ENCODE data around the gene NPEPL1. TPM values are rescaled to one million over a fixed set of nuclear protein-coding genes. Genes with fewer than 3 reads are reported as not detected.

Gene NPEPL1
- total RNA-seq, 1 donor from 2014 or later: 22.3 TPM

DNA sequence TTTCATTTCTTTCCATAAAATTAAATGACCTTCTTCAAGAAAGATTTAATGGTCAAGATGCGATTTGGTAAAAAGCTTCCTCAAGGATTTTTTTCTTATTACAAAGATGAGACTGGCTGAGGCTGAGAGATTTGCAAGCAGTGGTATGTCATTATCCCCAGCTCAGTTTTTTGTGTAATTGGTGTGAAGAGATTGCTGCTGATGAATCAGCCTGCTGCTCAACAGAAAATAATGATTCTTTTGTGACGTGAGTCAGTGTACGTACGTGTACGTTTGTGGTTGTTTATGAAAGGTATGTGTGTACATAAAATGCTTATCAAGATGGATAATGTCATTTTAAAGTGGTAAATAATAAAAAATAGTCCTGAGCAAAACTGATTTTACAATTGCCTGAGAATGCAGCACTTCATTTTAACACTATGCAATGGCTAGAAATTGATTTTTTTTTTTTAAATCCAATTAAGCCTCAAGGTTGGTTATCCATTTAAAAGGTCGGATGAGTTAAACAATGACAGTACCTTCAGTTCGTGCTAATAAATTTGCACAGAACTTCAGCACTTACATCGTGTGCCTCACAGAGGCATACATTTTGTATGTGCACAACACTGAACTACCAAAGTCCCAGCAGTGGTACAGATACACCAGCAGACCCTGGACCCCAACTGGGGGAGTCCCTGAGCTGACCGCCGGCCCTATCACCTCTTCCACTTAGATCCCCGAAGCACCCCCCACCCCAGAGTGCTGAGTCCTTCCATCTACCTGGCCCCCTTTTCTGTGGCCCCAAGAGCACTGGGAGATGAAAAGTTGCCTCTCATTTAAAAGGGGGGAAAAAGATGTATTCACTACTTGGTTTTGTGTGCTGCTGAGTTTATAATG is 9.7 kb upstream of the NPEPL1 start:
- Mint-ChIP-seq H3K4me1 (peaks cover 2% of the 10 kb centered on the region), H3K27ac (no peak overlapping the region), H3K9me3 (no peaks in the 10 kb centered on the region), H3K4me3 (no peak overlapping the region), H3K36me3 (ENCODE audit: low read depth) (peaks cover 37% of the 10 kb centered on the region), H3K27me3 (no peaks in the 10 kb centered on the region)
- intact Hi-C loops (cut with micrococcal nuclease): no loop called here
- DNase-seq: no peak

DNA sequence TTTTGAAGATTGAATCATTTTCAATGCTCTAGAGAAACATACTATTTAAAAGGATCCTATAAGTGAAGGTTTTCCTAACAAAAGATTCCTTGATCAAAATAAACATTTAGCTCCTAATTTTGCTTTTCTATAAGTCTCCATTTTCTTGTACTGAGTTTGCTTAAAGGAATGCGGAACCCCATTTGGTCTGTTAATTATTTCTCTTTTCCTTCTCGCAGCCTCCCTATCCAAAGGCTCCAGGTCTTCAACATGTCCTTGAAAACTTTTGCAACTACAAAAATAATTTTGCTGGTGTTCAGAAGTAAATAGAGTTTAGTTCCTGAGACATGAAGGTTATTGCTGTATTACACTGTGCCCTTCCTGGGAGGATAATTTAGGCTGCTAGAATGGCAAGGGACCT is 8.3 kb upstream of the NPEPL1 start:
- no peaks in the 10 kb centered on the region for H3K9me3 Mint-ChIP-seq
- peaks cover 34% of the 10 kb centered on the region for H3K36me3 Mint-ChIP-seq (ENCODE audit: low read depth)

DNA sequence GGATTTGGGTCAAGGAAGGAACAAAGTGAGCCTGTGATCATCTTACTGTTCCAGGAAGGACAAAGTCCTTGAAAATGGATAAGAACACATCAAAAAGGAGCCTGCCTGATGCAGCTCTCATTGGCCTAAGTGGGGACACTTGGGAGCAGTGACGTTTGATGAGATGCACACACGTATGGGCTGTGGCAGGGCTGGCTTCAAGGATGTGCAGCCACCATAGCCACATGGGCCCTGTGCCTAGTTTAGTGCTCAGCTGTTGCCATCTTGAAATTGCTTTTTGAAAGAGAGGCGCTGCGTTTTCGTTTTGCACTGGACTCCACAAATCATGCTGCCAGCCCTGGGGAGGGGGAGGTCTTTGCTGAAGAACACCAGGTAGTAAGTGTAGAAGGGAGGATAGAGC is 6.6 kb upstream of the NPEPL1 start:
- intact Hi-C loops (cut with micrococcal nuclease): no loop called here
- DNase-seq: no peak
- H3K9me3 Mint-ChIP-seq: no peaks in the 10 kb centered on the region
- no peak overlapping the region for H3K4me3 Mint-ChIP-seq
- H3K4me1 Mint-ChIP-seq: peaks cover 5% of the 10 kb centered on the region
- no peaks in the 10 kb centered on the region for H3K27me3 Mint-ChIP-seq
- no peak overlapping the region for H3K27ac Mint-ChIP-seq
- H3K36me3 Mint-ChIP-seq (ENCODE audit: low read depth): peaks cover 23% of the 10 kb centered on the region

More for the DNA sequence above, 8.3 kb upstream of the NPEPL1 start:
- intact Hi-C loops (cut with micrococcal nuclease): no loop called here
- DNase-seq: no peak
- Mint-ChIP-seq H3K4me1 (no peaks in the 10 kb centered on the region), H3K27me3 (no peaks in the 10 kb centered on the region), H3K4me3 (no peak overlapping the region), H3K27ac (no peak overlapping the region)

DNA sequence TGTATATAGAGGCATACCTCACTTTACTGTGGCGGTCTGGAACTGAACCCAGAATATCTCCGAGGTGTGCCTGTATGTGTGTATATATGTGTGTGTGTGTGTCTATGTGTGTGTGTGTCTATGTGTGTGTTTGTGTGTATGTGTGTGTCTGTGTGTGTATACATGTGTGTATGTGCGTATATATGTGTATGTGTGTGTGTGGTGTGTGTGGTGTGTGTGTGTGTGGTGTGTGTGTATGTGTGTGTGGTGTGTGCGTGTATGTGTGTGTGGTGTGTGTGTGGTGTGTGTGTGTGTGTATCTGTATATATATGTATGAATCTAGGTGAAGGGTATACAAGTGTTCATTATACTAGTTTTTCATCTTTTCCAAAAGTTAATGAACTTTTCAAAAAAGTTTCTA is 4.2 kb upstream of the NPEPL1 start:
- Mint-ChIP-seq H3K27me3 (no peaks in the 10 kb centered on the region), H3K27ac (no peak overlapping the region), H3K9me3 (no peaks in the 10 kb centered on the region), H3K36me3 (ENCODE audit: low read depth) (peaks cover 18% of the 10 kb centered on the region), H3K4me1 (peaks cover 8% of the 10 kb centered on the region), H3K4me3 (no peak overlapping the region)
- DNase-seq: no peak
- intact Hi-C loops (cut with micrococcal nuclease): no loop called here

DNA sequence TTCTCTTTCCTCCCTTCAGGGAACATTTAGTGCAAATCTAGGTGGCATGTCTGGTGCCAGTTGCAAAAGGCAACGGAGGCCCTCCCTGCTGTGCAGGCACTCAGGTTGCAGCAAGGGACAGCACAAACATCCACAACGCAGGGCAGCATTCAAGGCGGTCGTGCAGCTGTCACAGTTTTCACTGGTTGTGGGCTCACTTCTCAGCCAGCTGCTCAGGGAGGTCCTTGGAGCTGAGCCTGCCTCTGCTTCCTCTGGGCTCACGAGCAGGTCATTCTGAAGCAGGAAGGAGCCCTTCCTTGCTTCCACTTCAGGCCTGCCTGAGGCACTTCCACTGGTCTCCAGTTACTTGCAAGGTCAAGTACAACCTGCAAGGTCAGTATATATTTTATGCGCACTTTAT is 3.8 kb upstream of the NPEPL1 start:
- Mint-ChIP-seq H3K9me3 (no peaks in the 10 kb centered on the region), H3K36me3 (ENCODE audit: low read depth) (peaks cover 18% of the 10 kb centered on the region), H3K27me3 (no peaks in the 10 kb centered on the region), H3K27ac (no peak overlapping the region), H3K4me3 (no peak overlapping the region), H3K4me1 (peaks cover 11% of the 10 kb centered on the region)
- DNase-seq: no peak
- intact Hi-C loops (cut with micrococcal nuclease): no loop called here

DNA sequence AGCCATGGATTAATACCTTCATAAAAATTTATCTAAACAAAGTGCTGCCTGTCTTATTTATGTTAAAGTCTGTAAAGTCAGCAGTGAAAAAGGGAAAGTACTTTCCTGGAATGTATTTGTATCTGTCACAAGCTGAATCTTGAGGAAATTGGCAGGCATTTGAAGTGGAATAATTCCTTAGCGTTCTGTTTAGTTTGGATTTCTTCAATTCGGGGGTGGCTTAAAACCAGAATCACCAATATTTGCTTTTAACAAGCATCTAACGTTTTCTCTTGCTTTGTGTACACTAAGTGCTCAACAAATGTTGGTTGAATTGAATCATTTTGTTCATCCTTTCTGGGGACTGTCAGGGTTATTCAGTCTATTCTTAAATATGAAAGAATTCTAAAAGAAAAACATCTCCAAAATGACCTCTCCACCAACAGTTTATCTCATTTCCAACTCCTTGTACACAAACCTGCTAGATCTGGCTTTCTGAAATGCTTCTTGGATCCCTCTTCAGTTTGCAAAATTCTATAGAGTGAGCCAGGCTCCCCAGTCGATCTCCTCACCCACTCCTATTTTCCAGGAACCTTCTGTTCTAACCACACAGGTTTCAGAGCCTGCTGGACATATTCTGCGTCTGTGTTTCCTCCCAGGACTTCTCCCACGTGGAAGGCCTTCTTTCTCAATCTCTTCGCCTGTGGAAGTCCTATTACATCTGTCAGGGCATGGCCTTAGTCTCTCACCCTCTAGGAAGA is 2.0 kb upstream of the NPEPL1 start:
- Mint-ChIP-seq H3K4me3 (peak overlapping the region; percentile 9), H3K27ac (peak overlapping the region; percentile 54), H3K27me3 (no peaks in the 10 kb centered on the region), H3K4me1 (peaks cover 12% of the 10 kb centered on the region), H3K36me3 (ENCODE audit: low read depth) (peaks cover 9% of the 10 kb centered on the region), H3K9me3 (no peaks in the 10 kb centered on the region)
- no peak for DNase-seq
- intact Hi-C loops (cut with micrococcal nuclease): no loop called here

DNA sequence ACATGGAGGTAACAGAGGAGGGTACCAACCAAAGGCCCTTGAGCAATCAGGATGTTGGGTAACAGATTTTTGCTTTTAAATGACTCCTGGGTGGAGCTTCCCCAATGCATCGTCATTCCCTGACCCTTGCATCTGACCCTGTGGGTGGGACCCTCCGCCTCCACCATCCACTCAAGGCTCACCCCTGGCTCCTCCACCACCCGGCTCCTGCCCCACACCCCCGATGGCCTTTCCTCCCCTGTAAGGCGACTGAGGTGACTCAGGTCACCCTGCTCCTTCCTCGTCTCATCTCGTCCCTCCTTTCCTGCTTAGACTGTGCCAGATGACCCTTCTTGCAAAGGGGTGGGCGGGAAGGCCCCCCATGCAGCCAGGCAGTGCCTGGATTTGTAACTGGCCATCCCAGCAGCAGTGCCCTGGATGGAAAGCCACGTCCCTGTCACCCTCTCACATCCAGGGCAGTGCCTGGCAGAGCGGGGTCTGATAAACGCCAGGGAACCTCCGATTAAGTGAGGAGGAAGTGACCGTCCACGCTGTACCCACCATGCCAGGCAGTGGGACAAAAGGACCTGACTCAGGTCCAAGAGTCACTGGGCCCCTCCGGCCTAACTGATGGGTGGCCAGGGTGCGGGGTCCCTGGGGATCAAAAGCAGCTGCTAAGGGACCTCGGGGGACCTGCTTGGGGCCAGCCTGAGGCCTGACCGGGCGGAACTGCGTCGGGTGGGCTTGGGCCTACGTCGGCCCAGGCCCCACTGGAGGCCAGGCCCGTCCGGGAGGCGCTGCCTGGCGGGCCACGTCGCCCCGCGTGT is 624 bp upstream of the NPEPL1 start:
- Mint-ChIP-seq H3K27me3 (no peaks in the 10 kb centered on the region), H3K9me3 (no peaks in the 10 kb centered on the region), H3K4me3 (peak overlapping the region; percentile 28), H3K36me3 (ENCODE audit: low read depth) (peaks cover 7% of the 10 kb centered on the region), H3K27ac (peak overlapping the region; percentile 65), H3K4me1 (peaks cover 12% of the 10 kb centered on the region)
- no peak for DNase-seq
- intact Hi-C loops (cut with micrococcal nuclease): loop anchor here (1.0 kb wide), 1 partner anchor 42 kb away; no protein-coding TSS in a partner anchor

DNA sequence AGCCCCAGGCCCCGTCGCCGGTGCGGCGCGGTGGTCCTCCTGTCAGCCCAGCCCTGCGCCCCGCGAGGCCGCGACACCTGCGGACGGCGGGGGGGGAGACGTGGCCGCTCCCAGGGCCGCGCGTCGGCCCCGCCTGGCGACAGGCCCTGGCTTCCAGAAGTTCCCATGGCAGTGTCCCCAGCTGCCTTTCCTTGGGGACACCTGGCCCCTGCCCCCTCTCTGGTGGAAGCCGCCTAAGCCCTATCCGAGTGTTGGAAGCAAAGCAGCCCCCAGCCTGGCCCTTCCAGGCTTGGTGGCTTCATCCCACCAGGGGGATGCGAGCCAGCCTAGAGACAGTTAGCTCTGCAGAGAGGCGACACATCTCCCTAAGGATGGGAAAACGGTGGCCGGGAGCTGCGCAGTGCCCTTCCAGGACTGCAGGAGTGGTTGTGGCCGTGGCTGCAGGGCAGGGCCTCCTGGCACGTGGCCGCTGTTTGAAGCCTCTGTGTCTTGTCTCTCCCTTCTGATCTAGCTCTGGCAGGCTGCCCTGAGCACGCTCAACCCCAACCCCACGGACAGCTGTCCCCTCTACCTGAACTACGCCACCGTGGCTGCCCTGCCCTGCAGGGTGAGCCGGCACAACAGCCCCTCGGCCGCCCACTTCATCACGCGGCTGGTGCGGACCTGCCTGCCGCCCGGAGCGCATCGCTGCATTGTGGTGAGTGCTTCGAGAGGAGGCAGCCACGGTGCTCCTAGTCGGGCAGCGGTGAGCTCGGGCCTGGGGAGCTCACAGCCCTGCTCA is 816 bp downstream of the NPEPL1 start:
- Mint-ChIP-seq H3K4me1 (peaks cover 15% of the 10 kb centered on the region), H3K36me3 (ENCODE audit: low read depth) (peaks cover 8% of the 10 kb centered on the region), H3K27ac (peak overlapping the region; percentile 79), H3K9me3 (no peaks in the 10 kb centered on the region), H3K27me3 (no peaks in the 10 kb centered on the region), H3K4me3 (peak overlapping the region; percentile 84)
- DNase-seq: peak; percentile 77
- intact Hi-C loops (cut with micrococcal nuclease): no loop called here

DNA sequence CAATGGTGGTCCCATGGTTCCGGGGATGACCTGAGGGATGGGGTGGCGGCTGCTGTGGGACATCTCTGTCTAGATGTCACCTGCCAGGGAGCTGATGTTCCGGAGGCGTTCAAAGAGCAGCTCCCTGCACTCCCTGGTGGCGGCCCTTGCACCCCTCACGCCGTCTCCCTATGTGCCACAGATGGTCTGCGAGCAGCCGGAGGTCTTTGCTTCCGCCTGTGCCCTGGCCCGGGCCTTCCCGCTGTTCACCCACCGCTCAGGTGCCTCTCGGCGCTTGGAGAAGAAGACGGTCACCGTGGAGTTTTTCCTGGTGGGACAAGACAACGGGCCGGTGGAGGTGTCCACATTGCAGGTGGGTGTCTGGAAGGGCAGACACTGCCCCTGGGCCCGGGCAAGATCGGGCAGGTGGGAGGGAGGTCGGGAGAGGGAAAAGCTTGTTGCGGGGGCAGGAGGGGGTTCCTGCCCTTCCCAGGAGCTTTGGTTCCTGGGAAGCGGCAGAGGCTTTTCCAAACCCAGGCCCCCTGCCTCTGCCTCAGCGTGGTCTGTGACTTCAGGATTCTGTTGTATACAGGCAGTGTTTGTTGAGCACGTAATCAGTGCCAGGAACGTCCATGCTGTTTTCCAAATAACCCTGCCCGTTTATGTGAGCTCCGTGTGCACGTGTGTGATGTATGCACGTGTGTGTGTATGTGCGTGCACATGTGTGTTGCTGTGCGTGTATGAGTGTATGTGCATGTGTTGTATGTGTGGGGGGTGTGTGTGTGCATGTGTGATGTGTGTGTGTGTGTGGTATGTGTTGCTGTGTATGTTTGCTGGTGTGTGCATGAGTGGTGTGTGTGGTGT is 1.9 kb downstream of the NPEPL1 start:
- H3K27ac Mint-ChIP-seq: peak overlapping the region; percentile 79
- peaks cover 15% of the 10 kb centered on the region for H3K4me1 Mint-ChIP-seq
- intact Hi-C loops (cut with micrococcal nuclease): no loop called here
- no peaks in the 10 kb centered on the region for H3K27me3 Mint-ChIP-seq
- peaks cover 7% of the 10 kb centered on the region for H3K36me3 Mint-ChIP-seq (ENCODE audit: low read depth)
- peak overlapping the region; percentile 84 for H3K4me3 Mint-ChIP-seq
- H3K9me3 Mint-ChIP-seq: no peaks in the 10 kb centered on the region
- no peak for DNase-seq

DNA sequence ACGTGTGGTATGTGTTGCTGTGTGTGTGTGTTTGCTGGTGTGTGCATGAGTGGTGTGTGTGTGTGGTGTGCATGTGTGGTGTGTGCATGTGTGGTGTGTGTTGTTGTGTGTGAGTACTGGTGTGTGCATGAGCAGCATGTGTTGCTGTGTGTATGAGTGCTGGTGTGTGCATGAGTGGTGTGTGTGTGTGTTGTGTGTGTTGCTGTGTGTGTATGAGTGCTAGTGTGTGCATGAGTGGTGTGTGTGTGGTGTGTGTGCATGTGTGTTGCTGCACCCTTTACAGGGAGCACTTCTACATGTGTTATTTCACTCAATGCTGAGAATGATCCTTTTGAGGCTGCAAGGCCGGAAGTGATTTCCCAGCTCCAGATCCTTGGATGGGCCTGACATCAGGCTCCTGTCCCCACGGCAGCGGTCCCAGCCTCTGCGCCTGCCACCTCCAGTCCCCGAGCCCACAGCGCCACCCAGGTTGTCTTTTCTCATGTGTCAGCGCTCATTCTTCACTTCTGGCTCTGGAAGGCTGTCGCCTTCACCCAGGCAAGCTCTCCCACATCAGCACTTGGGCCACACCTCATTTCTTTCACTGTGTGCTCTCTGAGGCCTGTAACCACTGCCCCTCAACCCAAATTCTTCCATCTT is 2.6 kb downstream of the NPEPL1 start:
- Mint-ChIP-seq H3K27me3 (no peaks in the 10 kb centered on the region), H3K36me3 (ENCODE audit: low read depth) (peaks cover 6% of the 10 kb centered on the region), H3K27ac (no peak overlapping the region), H3K4me1 (peaks cover 18% of the 10 kb centered on the region), H3K4me3 (no peak overlapping the region), H3K9me3 (no peaks in the 10 kb centered on the region)
- intact Hi-C loops (cut with micrococcal nuclease): no loop called here
- DNase-seq: no peak

DNA sequence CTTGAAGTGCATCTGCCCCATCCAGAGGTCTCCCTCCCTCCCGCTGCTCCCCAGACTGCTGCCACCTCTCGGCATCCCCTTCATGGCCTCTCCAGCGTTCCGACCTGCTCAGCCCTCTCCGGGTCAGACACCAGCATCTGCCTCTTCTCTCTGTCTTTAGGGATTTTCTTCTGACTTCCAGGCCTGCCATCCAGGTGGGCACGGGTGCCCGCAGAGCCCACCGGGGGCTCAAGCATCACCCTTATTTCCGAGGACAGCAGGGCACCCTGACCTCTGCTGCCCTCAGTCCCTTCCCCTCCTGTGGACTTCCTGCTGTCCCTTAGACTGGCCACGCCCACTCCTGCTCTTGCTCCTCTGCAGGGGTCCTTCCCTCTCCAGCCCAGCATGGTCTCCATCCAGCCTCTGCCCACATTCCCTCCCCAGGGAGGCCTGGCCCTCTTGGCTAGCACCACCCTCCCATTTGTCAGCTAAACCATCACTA is 3.3 kb downstream of the NPEPL1 start:
- H3K4me1 Mint-ChIP-seq: peaks cover 16% of the 10 kb centered on the region
- peaks cover 8% of the 10 kb centered on the region for H3K36me3 Mint-ChIP-seq (ENCODE audit: low read depth)
- no peak overlapping the region for H3K27ac Mint-ChIP-seq
- H3K4me3 Mint-ChIP-seq: no peak overlapping the region
- no peaks in the 10 kb centered on the region for H3K9me3 Mint-ChIP-seq
- H3K27me3 Mint-ChIP-seq: no peaks in the 10 kb centered on the region
- intact Hi-C loops (cut with micrococcal nuclease): no loop called here
- no peak for DNase-seq

DNA sequence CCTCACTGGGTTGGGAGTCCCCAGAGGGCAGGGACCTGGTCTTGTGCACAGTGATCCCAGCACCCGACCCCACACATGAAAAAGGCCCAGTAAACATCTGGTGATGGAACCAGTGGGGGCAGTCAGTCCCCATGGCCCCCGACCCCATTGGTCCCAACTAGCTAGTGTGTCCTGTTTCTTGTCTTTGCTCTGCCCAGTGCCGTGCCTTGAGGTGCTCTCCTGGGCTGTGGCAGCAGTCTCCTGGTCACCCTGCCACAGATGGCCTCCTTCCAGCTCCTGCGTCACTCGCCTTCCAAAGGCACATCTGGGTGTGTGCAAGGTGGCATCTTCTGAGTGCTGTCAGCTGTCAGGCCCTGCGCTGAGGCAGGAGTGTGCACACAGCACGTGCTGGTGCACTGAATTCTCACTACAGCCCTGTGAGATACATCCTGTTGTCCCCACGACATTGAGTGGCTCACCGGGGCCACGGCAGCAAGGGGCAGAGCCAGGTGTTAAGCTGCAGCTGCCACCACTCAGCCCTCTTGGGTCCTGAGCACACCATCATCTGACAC is 3.9 kb downstream of the NPEPL1 start:
- H3K4me1 Mint-ChIP-seq: peaks cover 15% of the 10 kb centered on the region
- no peaks in the 10 kb centered on the region for H3K27me3 Mint-ChIP-seq
- H3K9me3 Mint-ChIP-seq: no peaks in the 10 kb centered on the region
- intact Hi-C loops (cut with micrococcal nuclease): no loop called here
- peaks cover 7% of the 10 kb centered on the region for H3K36me3 Mint-ChIP-seq (ENCODE audit: low read depth)
- no peak overlapping the region for H3K4me3 Mint-ChIP-seq
- no peak overlapping the region for H3K27ac Mint-ChIP-seq
- no peak for DNase-seq
